NCI-H82 treated with DMSO at 0.1 percent for 48 hours (cell line): ENCODE measurements around the gene HOXC4.

Source experiments
- DNase-seq: peaks from one replicate; lab custom pipeline; 2025; ENCODE audit not compliant: unreplicated experiment; lab: John Stamatoyannopoulos, UW

Gene HOXC4

DNA sequence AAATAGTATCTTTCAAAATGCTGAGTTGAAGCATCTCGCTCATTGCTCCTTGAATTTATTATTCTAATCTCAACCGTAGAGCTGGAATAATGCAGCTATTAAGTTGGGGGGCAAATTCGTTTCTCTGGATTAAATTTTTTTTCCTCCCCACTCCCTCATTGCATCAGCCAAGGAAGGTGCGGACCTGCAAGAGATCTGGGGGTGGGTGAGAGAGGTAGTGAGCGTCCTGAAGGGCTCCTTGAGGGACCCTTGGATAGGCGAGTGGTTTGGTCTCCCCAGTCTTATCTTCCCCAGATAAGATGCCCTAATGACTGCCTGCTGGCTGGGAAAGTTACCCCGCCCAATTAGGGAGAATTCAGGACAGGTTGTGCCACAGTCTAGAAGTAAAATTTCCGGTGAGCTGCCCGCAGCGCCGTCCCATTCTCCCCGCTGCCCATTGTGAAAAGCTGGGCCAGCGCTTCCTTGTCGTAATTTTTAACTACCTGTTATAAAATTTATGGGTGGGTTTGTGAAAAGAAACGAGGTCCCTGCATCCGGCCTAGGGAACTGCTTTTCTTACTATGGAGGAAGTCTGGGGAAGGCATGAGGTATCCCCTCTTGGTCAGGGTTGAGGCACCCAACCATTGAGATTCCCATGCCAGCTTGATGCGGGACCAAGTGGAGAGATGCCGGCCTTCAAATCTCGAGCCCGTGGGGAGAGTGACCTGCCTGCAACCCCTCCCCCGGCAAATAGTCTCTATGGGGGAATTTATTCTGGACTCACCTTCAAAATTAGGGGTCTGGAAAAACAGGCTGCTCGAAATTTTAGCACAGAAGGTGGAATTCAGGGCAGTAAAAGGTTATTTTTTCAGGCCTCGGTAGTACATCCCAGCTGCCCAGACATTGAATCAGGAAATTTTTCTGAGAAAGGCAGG lies 38.4 kb upstream of the HOXC4 start:
- no peak for DNase-seq

DNA sequence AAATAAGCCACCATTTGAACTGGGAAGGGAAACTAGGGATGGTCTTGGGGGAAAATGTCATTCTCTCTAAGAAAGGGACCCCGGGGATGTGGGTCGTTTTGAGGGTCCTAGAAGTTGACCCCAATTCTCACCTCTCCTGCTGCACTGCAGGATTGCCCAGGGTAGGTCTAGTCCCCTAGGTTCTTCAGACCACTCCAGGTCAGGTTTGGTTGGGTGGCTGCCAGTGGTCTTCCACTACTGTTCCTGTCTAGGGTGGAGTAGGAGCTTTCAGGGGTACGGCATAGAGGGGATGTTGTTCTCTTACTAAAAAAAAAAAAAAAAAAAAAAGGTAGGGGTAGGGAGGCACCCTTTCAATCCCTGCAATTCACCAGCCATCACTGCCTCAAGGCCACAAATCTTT lies 37.6 kb upstream of the HOXC4 start:
- no peak for DNase-seq

DNA sequence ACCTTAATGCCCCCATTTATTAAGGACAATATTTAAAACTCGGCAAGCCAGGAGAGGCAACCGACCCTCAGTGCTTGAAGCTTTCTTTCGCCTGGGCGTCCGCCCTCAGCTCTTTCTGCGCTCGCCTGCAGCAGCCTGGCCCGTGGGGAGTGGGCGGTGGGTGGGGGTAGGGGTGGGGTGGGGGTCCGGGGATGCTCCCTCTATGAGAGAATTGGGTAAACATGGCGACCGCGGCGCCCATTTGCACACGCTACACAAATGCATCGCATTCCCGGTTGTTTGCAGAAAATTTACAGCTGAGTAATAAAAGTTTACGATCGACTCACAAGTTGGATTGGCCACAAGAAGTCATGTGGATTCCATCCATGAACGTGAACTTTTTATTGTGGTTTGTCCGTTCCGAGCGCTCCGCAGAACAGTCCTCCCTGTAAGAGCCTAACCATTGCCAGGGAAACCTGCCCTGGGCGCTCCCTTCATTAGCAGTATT lies 37.1 kb upstream of the HOXC4 start:
- no peak for DNase-seq

DNA sequence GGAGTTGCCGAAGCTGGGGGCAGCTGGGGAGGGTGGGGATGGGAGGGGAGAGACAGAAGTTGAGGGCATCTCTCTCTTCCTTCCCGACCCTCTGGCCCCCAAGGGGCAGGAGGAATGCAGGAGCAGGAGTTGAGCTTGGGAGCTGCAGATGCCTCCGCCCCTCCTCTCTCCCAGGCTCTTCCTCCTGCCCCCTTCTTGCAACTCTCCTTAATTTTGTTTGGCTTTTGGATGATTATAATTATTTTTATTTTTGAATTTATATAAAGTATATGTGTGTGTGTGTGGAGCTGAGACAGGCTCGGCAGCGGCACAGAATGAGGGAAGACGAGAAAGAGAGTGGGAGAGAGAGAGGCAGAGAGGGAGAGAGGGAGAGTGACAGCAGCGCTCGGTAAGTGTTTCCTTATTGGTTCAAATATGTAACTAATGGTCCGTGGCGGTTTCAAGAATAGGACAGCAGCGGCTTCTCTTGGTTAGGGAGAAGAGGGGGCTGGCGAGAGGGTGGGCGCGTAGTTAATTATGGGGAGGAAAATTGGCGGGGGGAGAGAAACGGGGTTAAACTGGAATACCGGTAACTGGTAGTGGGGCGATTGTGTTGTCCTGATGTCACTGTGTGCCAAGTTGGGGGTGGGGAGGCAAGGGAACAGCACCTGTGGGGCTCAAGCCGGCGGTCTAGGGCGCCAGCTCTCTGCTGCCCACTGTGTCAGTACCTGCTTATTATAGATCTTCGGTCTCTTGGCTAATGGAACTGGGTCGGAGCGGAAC lies 36.4 kb upstream of the HOXC4 start:
- peak; percentile 80 for DNase-seq

DNA sequence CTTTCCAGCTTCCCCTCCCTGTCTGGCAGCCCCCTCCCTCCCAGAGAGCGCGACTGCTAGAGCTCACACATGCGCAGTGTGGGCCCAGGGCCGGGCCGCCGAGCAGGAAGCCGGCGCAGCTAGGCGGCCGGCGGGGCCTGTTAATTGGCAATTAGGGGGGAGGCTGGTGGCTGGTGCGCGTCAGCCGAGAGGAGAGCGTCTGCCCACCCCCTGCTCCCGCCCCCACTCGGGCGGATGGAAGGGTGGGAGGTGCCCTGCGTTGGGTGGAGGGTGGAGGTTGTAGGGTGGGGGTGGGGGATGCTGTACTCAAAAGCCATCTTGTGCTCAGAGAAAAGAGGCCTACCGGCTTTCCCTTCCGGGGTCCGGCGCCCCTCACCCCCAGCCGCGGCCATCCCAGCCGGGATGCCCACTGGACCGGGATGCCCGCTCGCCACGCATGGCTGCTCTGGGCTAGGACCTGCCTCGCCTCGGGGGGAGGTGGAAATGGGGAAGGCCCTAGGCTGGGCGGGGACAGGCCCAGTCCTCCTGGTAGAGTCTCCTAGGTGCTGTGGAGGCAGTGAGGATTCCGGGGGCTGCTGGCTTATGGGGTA lies 35.7 kb upstream of the HOXC4 start:
- peak; percentile 93 for DNase-seq

DNA sequence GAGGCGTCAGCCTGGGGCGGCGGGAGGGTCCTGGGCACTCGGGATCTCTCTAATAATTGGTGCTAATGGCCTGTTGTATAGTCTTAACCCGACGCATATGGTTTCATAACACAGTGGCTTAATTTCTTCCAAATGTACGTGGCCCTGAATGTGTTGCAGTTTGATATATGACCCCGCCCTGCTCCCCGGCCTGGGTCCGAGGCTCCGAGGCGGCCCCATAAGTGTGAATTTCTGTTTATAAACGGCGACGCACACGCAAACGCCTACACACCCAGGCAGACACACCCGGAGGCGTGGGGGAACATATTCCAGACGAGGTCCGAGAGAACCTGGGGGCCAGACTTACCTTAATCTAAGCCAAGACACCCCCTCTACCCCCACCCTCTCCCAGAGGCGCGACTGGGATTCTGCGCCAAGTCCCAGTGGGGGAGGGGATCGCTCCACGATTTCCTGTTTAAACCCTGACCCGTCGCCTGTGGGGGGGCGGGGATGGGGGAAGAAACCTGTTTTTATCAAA lies 35.1 kb upstream of the HOXC4 start:
- DNase-seq: peak; percentile 42

DNA sequence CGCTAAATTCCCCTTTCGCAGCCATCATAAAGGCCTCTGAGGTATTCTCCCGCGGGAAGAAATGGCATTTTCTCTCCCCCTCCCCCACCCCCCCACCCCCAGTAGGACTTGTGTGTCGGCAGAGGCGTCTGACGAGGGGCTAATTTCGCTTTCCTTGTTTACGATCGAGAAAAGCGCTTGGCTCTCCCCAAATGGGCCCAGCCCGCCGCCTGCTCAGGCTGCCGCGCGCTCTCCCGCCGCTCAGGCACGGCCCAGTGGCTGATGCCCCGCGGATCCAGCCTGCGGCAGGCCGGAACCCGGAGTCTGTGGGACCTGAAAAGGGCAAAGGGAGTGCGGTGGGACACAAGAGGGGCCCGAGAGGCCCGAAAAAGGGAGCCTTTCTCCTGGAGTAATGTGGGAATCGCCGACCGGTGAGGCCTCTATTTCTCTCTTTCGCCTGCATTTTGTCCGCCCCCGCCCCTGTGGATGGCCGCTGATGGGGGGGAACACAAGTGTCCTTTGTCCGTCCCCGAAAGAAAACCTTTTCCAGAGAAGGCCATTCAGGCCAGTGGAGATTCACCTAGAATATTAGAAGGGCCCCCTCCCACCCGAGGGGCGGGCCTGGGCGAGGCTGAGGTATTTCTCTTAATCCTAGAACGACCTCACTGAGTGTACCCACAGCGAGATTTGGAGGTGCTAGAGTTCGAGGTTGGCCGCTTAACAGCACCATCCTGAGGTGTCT lies 34.4 kb upstream of the HOXC4 start:
- no peak for DNase-seq

DNA sequence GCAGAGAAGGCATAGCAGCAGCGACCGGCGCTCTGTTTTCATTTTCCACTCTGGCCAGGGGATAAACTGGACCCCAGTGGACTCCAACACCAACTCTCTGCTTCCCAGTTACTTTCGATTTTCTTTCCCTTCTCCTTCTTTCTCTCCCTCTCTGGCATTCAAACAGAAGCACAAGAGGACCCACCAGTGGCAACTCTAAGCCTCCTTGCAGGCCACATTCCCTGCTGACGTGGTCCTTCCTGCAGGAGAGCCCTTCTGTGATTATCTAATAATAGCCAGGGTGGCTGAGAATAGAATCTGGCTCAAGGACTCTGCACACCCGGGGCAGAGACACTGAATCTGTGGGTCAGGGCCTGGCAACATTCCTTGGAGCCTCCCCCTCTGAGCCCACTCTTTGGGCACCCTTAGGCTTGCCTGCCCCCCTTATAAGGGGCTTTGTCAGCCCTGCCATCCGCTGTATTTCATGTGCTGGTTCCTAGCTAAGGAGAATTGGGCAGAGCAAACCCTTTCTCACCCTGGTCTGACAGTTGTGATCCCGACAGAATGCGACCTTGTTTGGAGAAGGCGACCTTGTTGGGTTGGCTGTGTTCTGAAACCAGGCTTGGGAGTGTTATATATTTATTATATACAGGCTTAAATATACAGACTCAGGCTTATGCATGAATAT lies 33.6 kb upstream of the HOXC4 start:
- no peak for DNase-seq

DNA sequence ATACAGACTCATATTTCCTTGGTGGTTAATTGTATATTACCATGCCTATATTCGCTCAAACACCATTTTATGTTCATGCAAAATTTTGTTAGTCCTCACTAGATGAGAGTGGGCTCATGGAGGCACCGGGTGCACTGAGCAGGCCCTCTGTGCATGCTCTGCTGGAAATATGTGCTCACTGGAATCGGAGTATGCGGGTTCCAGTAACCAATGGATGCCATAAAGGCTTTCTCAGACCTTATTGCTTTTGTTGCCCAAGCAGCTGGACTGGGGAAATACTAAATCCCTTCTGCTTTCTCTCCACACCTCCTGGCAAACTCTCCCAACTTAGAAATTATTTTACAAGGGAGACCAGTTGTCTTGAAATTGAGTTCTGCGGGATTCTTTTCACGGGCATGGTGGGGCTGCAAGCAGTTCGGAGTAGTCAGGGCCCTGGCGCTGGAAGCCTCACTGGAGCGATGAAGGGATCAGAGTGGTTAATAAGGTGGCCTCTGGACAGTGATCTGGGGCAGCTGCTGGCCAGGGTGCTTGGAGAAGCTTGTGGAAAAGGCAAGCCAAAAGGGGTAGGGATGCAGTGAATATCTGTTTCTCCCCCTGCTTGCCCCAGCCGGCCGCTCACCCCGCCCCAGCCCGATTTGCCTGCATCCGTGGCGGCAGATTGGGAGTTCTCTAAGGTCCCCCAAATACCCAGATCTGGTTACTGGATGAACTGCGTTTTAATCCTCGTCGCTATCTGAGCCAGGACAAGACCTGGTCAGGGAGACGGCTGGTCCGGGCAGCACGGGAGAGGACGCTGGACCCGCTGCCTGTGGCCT lies 32.8 kb upstream of the HOXC4 start:
- no peak for DNase-seq

DNA sequence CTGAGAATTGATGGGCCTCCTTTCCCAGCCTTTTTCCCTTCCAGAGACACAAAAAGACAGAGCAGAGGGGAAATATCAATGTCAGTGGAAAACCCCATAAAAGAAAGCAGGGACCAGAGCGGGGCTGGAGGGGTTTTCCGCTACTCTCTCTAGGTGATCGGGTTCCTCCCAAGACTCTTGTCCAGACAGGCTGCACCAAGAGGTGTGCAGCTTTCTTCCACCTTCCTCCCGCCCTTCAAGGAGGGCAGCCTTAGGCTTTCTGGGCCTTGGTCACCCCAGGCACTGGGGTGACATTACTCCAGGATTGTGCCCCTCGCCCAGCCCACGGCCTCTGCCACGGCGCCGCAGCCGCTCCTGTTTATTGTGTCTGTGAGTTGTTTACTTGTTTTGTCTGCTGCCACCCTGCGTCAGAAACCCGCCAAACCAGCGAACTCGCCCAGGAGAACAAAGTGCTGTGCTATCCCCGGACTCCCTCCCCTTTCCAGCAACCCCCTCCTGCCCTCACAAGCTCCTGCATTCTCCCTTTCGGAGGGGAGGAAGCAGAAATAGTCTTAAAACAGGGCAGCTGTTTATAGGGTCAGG lies 32.1 kb upstream of the HOXC4 start:
- peak; percentile 60 for DNase-seq

DNA sequence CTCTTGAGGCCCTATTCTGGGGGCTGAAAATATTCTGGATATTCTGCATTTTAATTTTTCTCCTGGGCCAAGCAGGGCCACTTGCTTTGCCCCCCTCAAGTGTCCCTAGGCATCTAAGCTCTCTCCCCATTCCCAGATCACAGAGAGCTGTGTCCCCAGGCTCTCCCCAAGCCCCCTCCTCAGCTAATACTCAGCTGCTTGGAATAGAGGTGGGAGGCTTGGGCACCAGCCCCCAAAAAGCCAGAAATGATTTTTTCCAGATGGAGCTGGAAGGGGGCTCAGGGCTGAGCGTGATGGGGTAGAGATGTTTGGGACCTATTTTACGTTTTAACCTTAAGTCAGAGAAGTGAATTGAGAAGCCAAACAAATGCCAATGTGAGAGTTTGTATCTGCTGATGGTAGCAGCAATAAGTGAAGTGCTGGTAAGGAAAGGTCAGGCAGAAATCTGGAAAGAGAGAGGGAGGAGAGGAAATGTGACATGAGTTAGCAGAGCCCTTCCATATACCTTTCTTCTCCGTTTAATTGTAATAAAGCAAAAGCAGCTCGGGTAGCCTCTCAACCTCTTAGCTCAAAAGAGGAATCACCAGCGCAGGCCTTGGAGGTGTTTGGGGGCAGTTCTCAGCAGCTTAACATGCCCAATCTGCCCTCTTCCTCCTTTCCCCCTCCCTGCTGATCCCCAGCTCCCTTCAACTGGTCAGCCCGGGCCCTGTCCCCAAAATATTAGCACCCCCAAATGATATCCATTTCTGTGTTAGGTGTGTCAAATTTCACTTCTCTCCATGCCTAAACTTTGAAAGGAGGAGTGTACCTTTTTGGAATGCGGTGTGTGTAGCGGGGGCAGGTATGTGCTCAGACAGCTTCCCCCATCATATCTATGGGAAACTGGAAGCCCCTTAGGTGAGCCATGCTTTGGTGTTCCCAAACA lies 30.4 kb upstream of the HOXC4 start:
- no peak for DNase-seq

DNA sequence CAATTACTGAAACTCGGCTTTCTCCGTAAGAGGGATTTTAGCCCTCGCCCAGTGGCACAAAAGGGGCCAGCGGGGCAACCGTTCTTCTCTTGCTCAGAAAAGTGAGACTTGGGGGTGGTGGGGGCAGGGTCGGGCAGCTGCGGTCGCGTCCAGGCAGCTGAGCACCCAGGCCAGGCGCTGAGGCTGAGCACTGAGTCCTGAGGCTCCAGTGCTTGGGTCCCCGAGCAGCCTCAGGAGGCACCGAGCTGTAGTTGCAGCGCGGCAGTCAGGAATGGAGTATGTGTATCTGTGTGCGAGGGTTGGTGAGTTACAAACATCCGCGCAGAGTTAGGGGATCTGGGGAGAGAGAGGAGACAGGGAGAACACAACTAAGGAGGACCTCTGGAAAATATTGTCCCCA lies 29.5 kb upstream of the HOXC4 start:
- DNase-seq: no peak

DNA sequence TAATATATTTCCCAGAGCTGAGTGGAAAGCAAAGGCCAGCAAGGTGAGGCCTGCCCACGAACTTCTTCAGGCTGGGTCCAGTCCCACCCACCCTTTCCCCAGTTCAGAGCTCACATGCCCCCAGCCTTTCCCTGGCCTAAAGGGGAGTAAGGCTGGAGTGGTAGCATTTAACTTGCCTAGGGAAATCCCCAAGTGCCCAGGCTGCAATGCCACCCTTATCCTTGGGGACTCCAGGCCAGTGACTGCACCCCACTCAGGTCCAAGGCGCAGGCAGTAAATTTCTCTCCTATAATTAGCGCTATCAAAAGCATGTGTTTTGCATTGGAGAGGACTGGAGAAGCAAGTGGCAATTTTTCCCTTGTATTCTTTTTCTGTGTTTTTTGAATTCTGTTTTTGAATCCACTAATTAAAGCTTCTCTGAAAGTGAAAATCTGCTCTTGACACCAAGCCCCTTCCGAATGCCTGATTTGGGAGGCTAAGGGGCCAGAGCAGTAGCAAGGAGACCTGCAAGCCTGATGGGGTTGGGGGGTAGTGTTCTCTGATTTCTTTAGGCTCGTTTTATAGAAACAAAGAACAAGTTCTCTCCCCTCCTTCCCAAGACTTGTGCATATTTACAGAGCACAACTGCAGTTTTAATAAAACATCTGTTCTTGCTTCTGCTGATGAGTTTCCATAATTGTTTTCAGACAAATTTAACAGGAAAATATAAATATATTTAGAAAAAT lies 28.9 kb upstream of the HOXC4 start:
- no peak for DNase-seq

DNA sequence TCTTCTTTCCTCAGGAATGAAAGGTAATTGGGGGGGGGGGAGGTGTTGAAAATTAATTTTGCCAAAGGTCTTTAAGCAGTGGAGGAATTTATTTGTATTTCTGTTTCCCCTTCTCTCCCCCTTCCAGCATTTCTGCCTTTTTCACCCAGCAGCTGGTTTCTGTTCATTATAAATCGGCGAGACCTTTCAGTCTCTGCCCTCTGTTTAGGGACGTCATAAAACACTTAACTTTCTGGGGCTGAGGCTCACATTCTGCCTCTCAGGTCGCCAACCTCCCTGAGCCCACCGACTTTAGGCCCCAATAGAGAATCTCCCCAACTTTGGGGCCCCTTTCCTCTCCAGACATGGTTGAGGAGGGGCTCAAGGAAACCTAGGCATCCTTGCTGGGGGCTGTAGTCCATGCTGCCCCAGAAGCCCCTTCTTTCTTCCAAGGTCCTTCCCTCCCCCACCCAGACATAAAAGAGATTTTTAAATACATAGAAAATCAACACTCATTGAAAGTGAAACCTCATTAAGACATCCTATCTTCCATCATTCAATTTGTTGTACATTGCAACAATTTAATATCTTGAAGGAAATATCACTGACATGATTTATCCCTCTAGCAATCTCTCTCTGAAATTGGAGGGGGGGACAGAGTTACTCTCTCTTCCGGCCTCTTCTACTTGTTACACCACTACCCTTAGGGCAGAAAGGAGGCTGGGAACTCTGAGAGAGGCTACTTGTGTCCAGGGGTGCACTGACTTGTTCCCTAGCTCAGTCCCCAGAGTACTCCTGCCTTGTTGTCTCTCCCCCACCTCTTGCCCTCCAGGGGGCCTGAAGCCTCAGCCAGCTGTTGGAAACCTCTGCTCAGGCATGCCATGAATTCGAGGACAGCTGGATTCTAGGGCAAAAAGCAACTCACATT lies 27.9 kb upstream of the HOXC4 start:
- DNase-seq: no peak

DNA sequence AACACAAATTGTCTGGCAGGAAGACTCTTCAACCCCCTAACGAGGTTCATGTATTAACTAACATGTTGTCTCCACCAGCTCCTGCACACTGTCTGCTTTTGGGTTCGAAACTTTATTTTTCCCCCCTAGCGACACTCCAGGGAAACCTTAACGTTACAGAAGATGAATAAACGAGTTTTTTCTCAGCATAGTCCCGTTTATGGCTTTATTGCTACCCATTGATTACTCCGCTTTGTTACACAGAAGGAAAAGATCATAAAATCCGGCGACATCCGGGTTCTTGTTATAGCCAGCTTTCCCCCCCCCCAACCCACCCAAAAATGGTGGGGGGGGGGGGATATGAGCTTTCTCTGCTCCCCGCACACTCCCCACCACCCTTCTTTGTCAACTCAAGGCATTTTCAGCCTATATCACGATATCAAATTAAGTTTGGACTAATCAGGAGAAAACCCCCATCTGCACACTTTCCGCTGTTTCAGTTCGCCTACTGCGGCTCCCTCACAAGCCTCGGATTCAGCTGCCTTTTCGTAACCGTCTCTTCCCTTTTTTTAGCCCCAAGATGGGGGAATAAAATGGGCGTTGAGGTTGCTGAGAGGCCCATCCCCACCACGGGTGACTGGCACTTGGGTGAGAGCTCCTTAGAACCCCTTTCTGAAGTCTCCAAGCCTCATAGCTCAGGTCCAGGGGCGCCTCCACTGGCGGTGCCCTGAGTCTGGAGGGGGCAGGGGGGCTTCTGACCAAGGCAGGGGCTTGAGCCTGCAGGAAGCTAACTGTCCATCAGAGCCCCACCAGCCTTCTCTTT lies 26.8 kb upstream of the HOXC4 start:
- no peak for DNase-seq

DNA sequence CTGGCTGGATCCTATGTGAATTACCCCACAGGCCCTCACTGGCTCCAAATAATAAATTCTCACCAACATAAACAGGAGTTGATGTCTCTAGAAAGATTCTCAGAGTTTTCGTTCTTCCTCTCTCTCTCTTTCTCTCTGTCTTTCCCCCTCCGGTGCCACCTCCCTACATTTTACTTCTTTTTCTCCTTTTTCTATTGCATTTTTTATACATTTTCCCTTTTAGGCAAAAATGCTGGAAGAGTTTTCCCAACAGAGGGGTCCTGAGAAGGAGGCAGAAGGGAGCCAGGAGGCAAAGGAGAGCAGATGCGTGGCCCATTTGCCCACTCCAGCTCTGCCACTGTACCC lies 26.2 kb upstream of the HOXC4 start:
- no peak for DNase-seq
